Calu3 (cell line): ENCODE measurements around the gene JAG1. TPM values are rescaled to one million over a fixed set of nuclear protein-coding genes. Genes with fewer than 3 reads are reported as not detected.

Experiments
- BruUV-seq: library from RNA; stranded (reverse); fragments of 400-500 nt; replicated peaks from 2 replicates; lab custom pipeline; 2021; lab: Mats Ljungman, UMichigan
- CTCF ChIA-PET: fragments of 300-600 bp; sonication (Branson Sonifier 250); formaldehyde crosslinking; loops from one replicate; lab custom pipeline; 2022; ENCODE audit warnings: antibody characterized with exemption; lab: Charles Lee
- DNase-seq: peaks from one replicate; pipeline ENCODE4 v3.0.0; 2022
- H3K27ac Mint-ChIP-seq: one replicate; pipeline ENCODE4 v1.8.0; 2022; ENCODE audit warnings: mixed read lengths; ENCODE audit not compliant: unreplicated experiment
- H3K27me3 Mint-ChIP-seq: one replicate; pipeline ENCODE4 v1.8.0; 2022; ENCODE audit warnings: mixed read lengths; ENCODE audit not compliant: unreplicated experiment
- H3K36me3 Mint-ChIP-seq: one replicate; pipeline ENCODE4 v1.8.0; 2022; ENCODE audit warnings: mild to moderate bottlenecking, moderate library complexity, mixed read lengths; ENCODE audit not compliant: insufficient read depth, unreplicated experiment
- H3K4me1 Mint-ChIP-seq: one replicate; pipeline ENCODE4 v1.8.0; 2022; ENCODE audit warnings: mild to moderate bottlenecking, low read depth, mixed read lengths; ENCODE audit not compliant: unreplicated experiment
- H3K4me3 Mint-ChIP-seq: one replicate; pipeline ENCODE4 v1.8.0; 2022; ENCODE audit warnings: mild to moderate bottlenecking, low read depth, moderate library complexity, mixed read lengths; ENCODE audit not compliant: unreplicated experiment
- H3K9me3 Mint-ChIP-seq: one replicate; pipeline ENCODE4 v1.8.0; 2022; ENCODE audit warnings: low read depth, mixed read lengths; ENCODE audit not compliant: unreplicated experiment
- intact Hi-C: fragments of 100-400 bp; cut with micrococcal nuclease; formaldehyde crosslinking; loops from one replicate; pipeline ENCODE4 v1.10.0; 2022; ENCODE audit not compliant: unreplicated experiment
- total RNA-seq: library from RNA; stranded (reverse); gene quantifications from 2 replicates; pipeline ENCODE4 v1.2.3, GENCODE V29; 2022
- TF ChIP-seq, protein P1 (sequence below): fragments of 200-600 bp; IDR thresholded peaks from one replicate; pipeline ENCODE4 v1.8.0; 2022; ENCODE audit warnings: antibody characterized with exemption; ENCODE audit not compliant: unreplicated experiment

JAG1 gene
- total RNA-seq, 1 experiment from 2014 or later, result 245 TPM

- TF ChIP-seq, protein P1, sequence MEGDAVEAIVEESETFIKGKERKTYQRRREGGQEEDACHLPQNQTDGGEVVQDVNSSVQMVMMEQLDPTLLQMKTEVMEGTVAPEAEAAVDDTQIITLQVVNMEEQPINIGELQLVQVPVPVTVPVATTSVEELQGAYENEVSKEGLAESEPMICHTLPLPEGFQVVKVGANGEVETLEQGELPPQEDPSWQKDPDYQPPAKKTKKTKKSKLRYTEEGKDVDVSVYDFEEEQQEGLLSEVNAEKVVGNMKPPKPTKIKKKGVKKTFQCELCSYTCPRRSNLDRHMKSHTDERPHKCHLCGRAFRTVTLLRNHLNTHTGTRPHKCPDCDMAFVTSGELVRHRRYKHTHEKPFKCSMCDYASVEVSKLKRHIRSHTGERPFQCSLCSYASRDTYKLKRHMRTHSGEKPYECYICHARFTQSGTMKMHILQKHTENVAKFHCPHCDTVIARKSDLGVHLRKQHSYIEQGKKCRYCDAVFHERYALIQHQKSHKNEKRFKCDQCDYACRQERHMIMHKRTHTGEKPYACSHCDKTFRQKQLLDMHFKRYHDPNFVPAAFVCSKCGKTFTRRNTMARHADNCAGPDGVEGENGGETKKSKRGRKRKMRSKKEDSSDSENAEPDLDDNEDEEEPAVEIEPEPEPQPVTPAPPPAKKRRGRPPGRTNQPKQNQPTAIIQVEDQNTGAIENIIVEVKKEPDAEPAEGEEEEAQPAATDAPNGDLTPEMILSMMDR, result no peak
- intact Hi-C loops, result loop anchor here (2.0 to 5.0 kb wide), 4 partner anchors 30 to 560 kb away; no protein-coding TSS in a partner anchor
Measured at GRCh38 chr20:10706460-10706811, 32.6 kb upstream of the JAG1 start.

DNA sequence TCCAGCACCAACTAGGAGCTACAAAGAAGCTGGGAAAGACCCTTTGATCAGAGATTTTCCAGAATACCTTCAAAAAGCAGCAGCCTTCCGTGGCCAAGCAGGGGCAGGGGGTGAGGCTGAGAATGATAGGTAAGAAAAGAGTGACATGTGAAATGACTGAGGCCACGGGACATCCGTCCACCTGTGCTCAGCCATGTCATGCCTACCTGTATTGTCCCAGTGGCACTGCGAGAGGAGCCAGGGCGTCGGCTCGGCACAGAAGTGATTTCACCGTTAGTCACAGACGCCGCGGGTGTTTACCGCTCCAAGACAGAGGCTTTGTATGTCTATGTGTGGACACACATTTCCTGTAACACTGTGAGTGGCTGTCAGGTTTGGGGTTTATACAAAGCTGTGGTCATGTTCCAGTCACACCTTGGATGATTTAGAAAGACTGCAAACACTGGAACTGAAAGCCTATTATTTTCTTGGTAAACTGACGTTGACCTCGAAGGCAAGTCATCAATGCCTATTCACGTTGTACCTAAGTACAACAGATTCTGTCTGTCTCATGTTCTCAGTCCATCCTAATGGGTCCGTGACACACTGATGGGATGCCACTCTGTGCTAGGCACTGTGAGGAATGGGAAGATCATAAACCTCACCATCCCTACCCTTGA lies 32.1 kb upstream of the JAG1 start:
- CTCF ChIA-PET, result interaction anchor here (0.9 kb wide), 1 partner anchor 30 kb away, joined by 7 read pairs; no protein-coding TSS in a partner anchor
- DNase-seq, result peak; percentile 86

More at GRCh38 chr20:10706460-10706811, 32.6 kb upstream of the JAG1 start:
- BruUV-seq, result no TSS peak
- CTCF ChIA-PET, result interaction anchor here (0.9 kb wide), 1 partner anchor 31 kb away, joined by 7 read pairs; no protein-coding TSS in a partner anchor
- Mint-ChIP-seq H3K36me3 (peaks cover 25% of the 10 kb centered on the region), H3K27me3 (no peaks in the 10 kb centered on the region), H3K4me1 (peaks cover 51% of the 10 kb centered on the region), H3K4me3 (peak overlapping the region; percentile 59), H3K27ac (peak overlapping the region; percentile 100), H3K9me3 (peaks cover 11% of the 10 kb centered on the region)
- no peak for DNase-seq

GRCh38 chr20:10701607-10702006 lies 27.8 kb upstream of the JAG1 start:
- TF ChIP-seq, protein P1, result no peak
- Mint-ChIP-seq H3K27me3 (no peaks in the 10 kb centered on the region), H3K27ac (no peak overlapping the region), H3K36me3 (peaks cover 13% of the 10 kb centered on the region), H3K9me3 (peaks cover 11% of the 10 kb centered on the region), H3K4me3 (no peak overlapping the region), H3K4me1 (peaks cover 41% of the 10 kb centered on the region)
- DNase-seq, result no peak
- BruUV-seq, result no TSS peak
- intact Hi-C loops, result loop anchor here (2.0 kb wide), 1 partner anchor 23 kb away; no protein-coding TSS in a partner anchor
- CTCF ChIA-PET, result no interaction called here

More for the DNA sequence above, 32.1 kb upstream of the JAG1 start:
- intact Hi-C loops, result loop anchor here (2.0 to 5.0 kb wide), 4 partner anchors 29 to 561 kb away; no protein-coding TSS in a partner anchor
- peaks cover 46% of the 10 kb centered on the region for H3K4me1 Mint-ChIP-seq
- no TSS peak for BruUV-seq
- TF ChIP-seq, protein P1, result no peak
- peak overlapping the region; percentile 59 for H3K4me3 Mint-ChIP-seq
- H3K27me3 Mint-ChIP-seq, result no peaks in the 10 kb centered on the region
- H3K27ac Mint-ChIP-seq, result peak overlapping the region; percentile 100
- H3K36me3 Mint-ChIP-seq, result peaks cover 20% of the 10 kb centered on the region
- H3K9me3 Mint-ChIP-seq, result peaks cover 11% of the 10 kb centered on the region

DNA sequence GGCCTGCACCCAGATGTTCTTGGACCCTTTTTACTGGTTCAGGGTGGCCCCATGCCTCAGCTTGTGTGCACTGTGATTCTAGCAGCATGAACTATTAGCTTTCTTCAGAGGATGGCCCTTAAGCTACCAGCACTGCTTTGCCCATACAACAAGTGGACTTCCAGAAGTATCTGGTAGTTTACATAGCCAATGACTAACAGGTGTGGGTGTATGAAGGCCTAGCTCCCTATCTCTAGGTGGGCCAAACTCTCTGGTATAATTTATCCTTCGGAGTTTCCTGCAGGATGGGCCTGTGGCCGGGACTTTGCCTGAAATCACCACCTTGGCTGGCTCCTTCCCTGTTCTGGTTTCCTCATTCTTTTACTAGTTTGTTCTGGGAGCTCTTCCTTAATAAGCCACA lies 26.1 kb upstream of the JAG1 start:
- intact Hi-C loops, result loop anchor here (2.0 kb wide), 1 partner anchor 21 kb away; no protein-coding TSS in a partner anchor
- TF ChIP-seq, protein P1, result no peak
- H3K4me3 Mint-ChIP-seq, result no peak overlapping the region
- BruUV-seq, result no TSS peak
- H3K4me1 Mint-ChIP-seq, result peaks cover 27% of the 10 kb centered on the region
- no peak for DNase-seq
- H3K36me3 Mint-ChIP-seq, result peaks cover 1% of the 10 kb centered on the region
- no peaks in the 10 kb centered on the region for H3K27me3 Mint-ChIP-seq
- CTCF ChIA-PET, result interaction anchor here (0.5 to 0.9 kb wide), 4 partner anchors 26 to 843 kb away, joined by 3 to 5 read pairs (median 4); partner anchors contain the start of gene JAG1
- H3K27ac Mint-ChIP-seq, result no peak overlapping the region
- peaks cover 8% of the 10 kb centered on the region for H3K9me3 Mint-ChIP-seq
